Astrocyte of the cerebellum (primary cell): ENCODE results near the gene TRIM9.

Experiments used
- DNase-seq: peaks from one replicate; pipeline ENCODE4 v3.0.0-alpha.2; 2011; ENCODE audit warnings: low read depth
- H3K4me3 ChIP-seq: 2 replicates; pipeline ENCODE4 v1.5.1; 2011; ENCODE audit warnings: mild to moderate bottlenecking, low read depth, low read length, moderate library complexity
- CTCF ChIP-seq: IDR thresholded peaks from 2 replicates; pipeline ENCODE4 v1.5.1; 2012; ENCODE audit warnings: low read length, low read depth, moderate library complexity, mild to moderate bottlenecking; ENCODE audit errors: missing control alignments
- in situ Hi-C: cut with HindIII; loops from 2 replicates; pipeline ENCODE4 v1.10.0; 2017; ENCODE audit warnings: low sequenced_read_pairs

The TRIM9 gene

GRCh38 chr14:51129130-51129529, 34.2 kb upstream of the TRIM9 start:
- DNase-seq, result no peak
- no peak overlapping the region for H3K4me3 ChIP-seq
- no peak for TF ChIP-seq CTCF
- in situ Hi-C loops, result no loop called here

DNA sequence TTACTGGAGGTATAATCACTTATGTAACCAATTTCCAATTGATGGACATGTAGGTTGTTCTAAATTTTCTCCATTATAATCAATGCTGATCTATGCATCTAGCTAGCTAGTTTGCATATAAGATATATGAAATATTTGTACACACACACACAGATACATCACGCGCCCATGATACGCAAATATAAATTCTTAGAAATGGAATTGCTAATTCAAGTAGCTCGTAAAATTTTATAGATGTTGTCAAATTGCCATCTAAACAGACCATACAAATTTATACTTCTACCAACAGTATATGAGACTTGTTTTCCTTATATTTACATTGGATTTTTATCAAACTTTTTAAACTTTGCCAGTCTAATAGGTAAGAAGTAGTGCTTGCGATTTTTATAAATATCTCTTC, 29.1 kb upstream of the TRIM9 start:
- in situ Hi-C loops, result no loop called here
- no peak overlapping the region for H3K4me3 ChIP-seq
- no peak for TF ChIP-seq CTCF
- DNase-seq, result no peak

DNA sequence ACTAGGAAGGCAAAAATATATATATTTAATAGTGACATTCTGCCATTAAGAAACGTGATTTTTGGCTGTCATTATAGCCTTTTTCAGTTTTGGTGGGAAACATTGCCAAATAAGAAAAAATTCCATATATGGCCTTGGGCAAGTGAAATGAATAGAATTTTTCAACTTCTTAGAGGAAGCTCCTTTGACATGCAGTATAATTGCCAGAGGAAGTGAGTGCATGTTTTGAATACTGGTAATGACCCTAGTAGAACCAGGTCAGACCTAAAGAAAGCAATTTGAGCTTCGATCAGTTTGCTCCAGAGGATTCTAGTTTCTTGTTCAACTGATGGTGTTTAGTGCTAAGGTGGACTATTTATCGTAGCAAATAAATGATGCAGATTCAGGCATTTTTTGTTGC, 26.2 kb upstream of the TRIM9 start:
- no peak for TF ChIP-seq CTCF
- no peak overlapping the region for H3K4me3 ChIP-seq
- in situ Hi-C loops, result no loop called here
- DNase-seq, result no peak

GRCh38 chr14:51119411-51120051, 24.6 kb upstream of the TRIM9 start:
- DNase-seq, result no peak
- in situ Hi-C loops, result no loop called here
- H3K4me3 ChIP-seq, result no peak overlapping the region
- no peak for TF ChIP-seq CTCF

DNA sequence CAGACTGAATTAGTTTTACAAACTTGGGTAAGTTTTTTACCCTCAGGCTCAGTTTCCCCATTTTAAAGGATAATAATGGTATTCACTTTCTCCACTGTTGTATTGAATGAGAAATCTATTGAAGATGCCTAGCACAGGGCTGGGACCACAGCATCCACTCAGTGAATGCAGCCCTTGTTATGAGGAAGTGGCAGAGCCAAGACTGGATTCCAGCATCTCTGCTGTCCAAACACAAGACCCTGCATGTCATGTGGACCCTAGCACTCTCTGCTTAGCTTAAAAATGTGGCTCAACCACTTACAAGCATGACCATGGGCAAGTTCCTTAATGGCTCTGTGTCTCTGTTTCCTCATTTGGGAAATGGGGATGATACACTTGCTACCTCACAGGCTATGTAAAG, 24.1 kb upstream of the TRIM9 start:
- no peak for TF ChIP-seq CTCF
- no peak overlapping the region for H3K4me3 ChIP-seq
- no peak for DNase-seq
- in situ Hi-C loops, result no loop called here

DNA sequence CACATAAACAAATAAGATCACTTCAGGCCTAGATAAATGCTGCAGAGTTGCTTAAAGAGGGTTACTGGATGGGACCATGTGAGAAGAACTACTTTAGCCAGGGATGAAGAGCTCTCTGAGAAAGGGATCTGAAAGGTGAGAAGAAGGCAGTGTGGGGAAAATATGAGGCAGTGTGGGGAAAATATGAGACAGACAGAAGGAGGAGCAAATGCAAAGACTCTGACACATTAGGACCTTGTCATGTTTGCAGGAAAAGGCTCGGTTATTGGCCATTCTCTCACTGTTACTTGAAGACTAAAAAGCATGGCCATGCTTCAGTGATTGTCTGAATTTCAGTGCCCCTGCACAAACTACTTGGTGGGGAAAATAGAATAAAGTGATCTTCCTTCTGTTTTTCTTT, 22.7 kb upstream of the TRIM9 start:
- in situ Hi-C loops, result no loop called here
- no peak for DNase-seq
- TF ChIP-seq CTCF, result no peak
- no peak overlapping the region for H3K4me3 ChIP-seq
